ENCODE data around the gene CHIC2. TPM values are rescaled to one million over a fixed set of nuclear protein-coding genes. Genes with fewer than 3 reads are reported as not detected.

Gene CHIC2
- total RNA-seq, 1 experiment from 2014 or later: 22.1 TPM

GRCh38 chr4:54011201-54011600 is 53.2 kb downstream of the CHIC2 start:
- no peak for DNase-seq (ENCODE audit: low read depth)

- no peak for DNase-seq (ENCODE audit: low read depth)
These were observed 57.6 kb downstream of the CHIC2 start for GRCh38 chr4:54006755-54007154.

- DNase-seq (ENCODE audit: low read depth): peak; percentile 46
These were observed 58.9 kb downstream of the CHIC2 start for GRCh38 chr4:54005475-54005874.

GRCh38 chr4:54004463-54004862 is 59.9 kb downstream of the CHIC2 start:
- no peak for DNase-seq (ENCODE audit: low read depth)

- DNase-seq (ENCODE audit: low read depth): no peak
These were observed 62.6 kb downstream of the CHIC2 start for GRCh38 chr4:54001668-54002365.

GRCh38 chr4:53997898-53998297 is 66.5 kb downstream of the CHIC2 start:
- DNase-seq (ENCODE audit: low read depth): no peak

- no peak for DNase-seq (ENCODE audit: low read depth)
These were observed 69.9 kb downstream of the CHIC2 start for GRCh38 chr4:53994382-53995102.

GRCh38 chr4:53992785-53993184 is 71.6 kb downstream of the CHIC2 start:
- no peak for DNase-seq (ENCODE audit: low read depth)

GRCh38 chr4:53991821-53992220 is 72.6 kb downstream of the CHIC2 start:
- DNase-seq (ENCODE audit: low read depth): no peak

- DNase-seq (ENCODE audit: low read depth): no peak
These were observed 73.8 kb downstream of the CHIC2 start for GRCh38 chr4:53990641-53991040.

GRCh38 chr4:53987761-53988171 is 76.6 kb downstream of the CHIC2 start:
- peak; percentile 47 for DNase-seq (ENCODE audit: low read depth)

GRCh38 chr4:53986062-53986461 is 78.3 kb downstream of the CHIC2 start:
- DNase-seq (ENCODE audit: low read depth): no peak

- DNase-seq (ENCODE audit: low read depth): no peak
These were observed 82.8 kb downstream of the CHIC2 start for GRCh38 chr4:53981567-53981966.

- DNase-seq (ENCODE audit: low read depth): no peak
These were observed 83.3 kb downstream of the CHIC2 start for GRCh38 chr4:53981066-53981465.

- no peak for DNase-seq (ENCODE audit: low read depth)
These were observed 89.8 kb downstream of the CHIC2 start for GRCh38 chr4:53974561-53974960.

- DNase-seq (ENCODE audit: low read depth): no peak
These were observed 96.4 kb downstream of the CHIC2 start for GRCh38 chr4:53967986-53968385.

- DNase-seq (ENCODE audit: low read depth): no peak
These were observed 100.6 kb downstream of the CHIC2 start for GRCh38 chr4:53963781-53964180.

GRCh38 chr4:53963336-53963735 is 101.1 kb downstream of the CHIC2 start:
- DNase-seq (ENCODE audit: low read depth): no peak

- DNase-seq (ENCODE audit: low read depth): peak; percentile 42
These were observed 101.7 kb downstream of the CHIC2 start for GRCh38 chr4:53962516-53963225.

GRCh38 chr4:53961351-53961750 is 103.1 kb downstream of the CHIC2 start:
- no peak for DNase-seq (ENCODE audit: low read depth)

- no peak for DNase-seq (ENCODE audit: low read depth)
These were observed 103.6 kb downstream of the CHIC2 start for GRCh38 chr4:53960843-53961242.

Data from RPMI7951 (cell line).